NCI-H82 treated with DMSO at 0.1 percent for 48 hours (cell line): Measurements from ENCODE around the gene RALGPS2.

Source experiments
- DNase-seq: peaks from one replicate; lab custom pipeline; 2025; ENCODE audit not compliant: unreplicated experiment; lab: John Stamatoyannopoulos, UW

RALGPS2 gene

DNA sequence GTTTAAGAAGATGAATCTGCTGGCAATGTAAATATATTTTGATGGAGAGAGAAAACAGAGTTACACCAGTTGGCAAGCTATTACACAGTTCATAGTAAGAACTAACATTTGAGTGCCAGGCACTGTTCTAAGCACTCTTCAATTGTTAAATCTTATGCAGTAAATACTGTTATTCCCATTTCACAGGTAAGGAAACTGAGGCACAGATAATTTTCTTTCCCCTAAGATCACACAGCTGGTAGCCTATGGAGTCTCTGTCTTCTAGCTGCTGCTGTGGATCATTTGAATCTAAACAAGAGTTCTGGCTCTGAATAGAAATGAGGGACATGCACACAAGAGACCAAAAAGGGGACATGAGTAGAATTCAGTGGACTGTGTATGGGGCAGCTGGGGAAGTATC is 137.8 kb downstream of the RALGPS2 start:
- DNase-seq = no peak

DNA sequence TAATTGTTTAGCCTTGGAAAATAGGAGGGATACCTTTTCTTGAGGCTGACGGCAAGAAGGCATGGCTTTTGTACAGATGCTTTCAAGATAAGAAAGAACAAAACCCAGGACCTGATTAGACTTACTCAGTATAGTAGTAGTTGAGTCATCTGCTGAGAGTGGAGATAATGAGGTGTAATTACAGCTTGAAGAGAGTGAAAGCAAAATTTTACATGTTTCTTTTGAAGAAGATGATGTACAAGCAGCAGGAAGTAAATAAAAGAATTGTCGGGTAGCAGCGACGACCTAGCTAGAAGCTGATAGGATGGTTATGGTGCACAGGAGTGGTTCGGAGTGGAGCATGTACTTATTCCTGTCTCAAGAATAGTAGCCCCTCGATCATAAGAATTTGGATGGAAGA is 139.3 kb downstream of the RALGPS2 start:
- DNase-seq = no peak

DNA sequence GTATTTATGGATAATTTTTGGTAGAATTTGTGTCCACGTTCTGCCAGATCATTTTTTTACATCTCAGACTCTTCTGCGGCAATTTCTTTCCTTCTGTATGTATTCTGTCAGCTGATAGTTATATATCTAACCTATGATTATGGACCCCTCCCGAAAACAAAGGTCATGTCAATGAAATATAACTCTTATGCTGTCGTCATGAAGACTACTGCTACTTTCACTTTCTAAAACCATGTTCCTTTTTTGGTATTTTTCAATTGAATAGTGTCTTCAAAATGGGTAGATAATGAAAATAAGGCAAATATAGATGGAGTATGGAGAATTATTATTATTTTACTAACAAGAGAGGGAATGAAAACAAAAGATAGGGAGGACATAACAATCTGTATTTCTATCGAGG is 142.6 kb downstream of the RALGPS2 start:
- DNase-seq = no peak

DNA sequence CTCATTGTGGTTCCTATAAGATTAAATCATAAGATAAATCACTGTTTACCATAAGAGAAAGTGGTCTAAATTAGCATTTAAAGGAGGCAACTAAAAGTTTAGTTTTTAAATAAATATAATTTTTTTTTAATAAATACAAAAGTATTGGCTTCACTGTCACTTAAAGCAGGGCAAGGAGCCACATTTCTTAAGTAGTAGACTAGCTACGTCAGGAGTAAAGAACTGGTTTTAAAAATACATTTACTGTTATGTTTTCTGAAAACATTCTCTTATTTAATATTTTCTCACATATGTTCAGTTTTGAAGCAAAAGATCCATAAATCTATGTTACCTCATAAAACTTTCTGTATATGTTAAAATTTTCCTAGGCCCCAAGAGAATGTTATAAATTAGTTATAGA is 143.7 kb downstream of the RALGPS2 start:
- DNase-seq = no peak

DNA sequence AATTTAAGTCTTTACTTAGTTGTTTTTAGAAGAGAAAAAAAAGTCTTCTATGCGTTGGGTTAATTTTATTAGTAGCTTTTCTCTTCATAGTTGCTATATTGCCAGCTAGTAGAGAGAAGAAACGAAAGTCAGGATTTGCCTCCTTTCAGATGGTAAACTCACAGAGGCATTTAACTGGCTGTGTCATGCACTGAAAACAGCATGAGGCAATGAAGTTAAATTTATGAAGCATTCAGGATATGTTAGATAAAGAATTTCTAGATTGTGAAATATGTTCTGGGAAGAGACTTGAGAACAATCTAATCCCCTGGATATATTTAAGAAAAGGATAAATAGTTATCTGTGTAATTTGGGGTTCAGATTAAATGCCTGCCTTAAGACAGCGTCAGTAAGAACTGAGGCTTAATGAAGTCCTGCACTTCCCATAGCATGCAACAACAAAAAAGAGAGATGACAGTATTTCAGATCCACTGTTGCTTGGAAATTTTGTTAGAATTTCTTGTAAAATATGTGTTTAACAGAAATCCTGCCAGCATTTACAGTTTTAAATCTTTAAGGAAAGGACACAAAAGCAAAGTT is 144.2 kb downstream of the RALGPS2 start:
- no peak for DNase-seq

DNA sequence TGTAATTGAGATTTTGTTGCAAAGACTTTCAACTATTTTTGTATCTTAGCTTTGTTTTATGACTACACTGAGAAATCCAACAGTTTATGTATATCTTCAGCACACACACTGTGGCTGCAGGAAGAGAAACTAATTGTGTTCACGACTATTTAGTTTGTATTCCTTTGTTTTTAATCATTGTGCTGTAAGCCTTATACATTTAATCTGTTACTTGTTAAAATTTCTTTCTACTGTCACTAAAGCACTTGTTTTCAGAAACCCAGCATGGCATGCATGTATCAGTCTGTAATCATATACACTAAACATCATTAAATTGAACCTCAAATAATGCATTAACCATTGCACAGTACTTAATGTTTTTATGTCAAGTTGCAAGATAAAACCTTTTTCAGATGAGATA is 145.2 kb downstream of the RALGPS2 start:
- no peak for DNase-seq

DNA sequence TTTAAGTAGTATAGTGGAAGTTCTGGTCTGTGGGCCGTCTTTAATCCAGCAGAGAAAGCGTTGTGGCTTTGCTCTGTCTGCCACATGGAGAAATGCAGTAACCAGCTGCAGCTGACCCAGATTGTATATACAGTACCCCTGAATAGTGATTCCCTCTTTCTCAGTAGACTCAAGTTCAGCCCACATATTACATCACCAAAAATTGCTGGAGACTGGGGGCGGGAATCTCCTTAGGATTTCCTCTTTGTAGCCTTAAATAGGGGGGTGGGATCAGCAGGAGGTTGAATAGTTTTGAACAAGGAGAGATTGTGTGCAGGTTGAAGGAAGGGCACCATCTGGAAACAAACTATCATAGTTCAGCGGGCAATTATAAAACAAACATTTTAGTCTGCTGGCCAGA is 145.9 kb downstream of the RALGPS2 start, which contains the start of gene ANGPTL1:
ANGPTL1 (minus strand) TSS at position 134 of the 400 bp plus-strand sequence. CDS start 5,301 bp downstream, outside the sequence.
- DNase-seq = no peak

DNA sequence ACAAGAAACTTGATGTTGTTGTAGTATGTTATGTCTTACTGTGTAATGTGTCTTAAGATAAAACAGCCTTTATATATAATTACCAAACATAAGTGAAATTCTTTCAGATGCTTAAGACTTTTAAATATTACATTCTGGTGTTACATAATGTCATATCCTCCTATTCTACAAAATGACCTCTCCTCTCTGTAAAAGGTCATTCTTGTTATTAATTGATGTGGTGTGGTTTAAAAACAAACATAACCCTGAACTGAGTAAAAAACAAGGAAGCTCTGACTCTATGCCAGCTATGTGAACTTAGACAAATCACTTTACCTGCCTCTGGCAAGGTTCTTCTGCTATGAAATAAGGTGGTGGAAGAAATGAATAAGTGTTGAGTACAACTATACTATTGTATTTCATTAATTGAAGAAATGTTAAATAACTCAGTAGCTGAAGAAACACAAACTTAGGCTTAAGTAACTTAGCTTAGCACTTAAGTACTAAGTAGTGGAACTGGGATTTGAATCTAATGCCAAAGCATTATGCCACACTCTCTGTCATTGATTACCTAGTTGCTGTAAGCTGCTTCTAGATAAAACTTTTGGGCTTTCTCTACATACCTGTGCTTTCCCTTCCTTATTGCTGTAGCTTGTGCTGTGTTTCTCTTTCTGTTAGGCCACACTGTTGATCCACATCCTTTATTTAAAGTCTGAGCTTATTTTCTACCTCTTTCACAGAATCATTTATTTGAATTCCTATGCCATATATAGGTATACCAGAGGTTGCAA is 146.7 kb downstream of the RALGPS2 start:
- no peak for DNase-seq

DNA sequence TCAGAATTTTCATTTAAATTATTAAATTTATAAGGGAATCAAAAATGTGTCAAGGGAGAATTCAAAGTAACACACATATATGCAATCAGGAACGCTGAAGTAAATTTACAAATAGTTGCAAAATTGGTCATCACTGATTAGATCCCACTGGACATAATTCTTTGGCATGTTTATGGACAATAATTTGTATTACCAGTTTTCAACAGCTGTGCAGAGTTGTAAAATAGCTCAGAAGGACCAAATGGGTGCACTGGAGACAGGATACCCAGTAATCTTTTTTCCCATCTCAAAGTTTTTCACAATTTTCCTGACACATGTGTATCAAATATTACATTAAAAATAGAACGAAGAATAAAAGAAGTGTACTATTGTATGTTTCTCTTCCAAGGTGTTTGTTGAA is 149.9 kb downstream of the RALGPS2 start:
- DNase-seq = no peak

DNA sequence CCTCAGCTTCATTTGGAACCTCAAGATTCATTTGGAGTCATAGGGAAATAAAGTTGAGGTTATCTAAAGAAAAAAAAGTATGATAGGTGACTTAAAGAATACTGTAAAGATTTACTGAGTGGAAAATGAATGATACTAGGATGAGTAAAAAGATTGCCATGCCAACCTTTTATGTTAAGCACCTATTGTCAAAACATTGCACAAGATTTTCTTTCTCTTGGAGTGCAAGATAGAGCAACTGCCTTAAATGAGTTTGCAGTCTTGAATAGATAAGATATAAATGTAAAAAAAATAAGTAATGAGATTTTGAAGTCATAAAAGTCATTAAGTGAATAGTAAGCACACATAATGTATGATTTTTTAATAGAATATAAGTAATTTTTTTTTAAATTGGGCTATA is 150.9 kb downstream of the RALGPS2 start:
- DNase-seq = no peak

DNA sequence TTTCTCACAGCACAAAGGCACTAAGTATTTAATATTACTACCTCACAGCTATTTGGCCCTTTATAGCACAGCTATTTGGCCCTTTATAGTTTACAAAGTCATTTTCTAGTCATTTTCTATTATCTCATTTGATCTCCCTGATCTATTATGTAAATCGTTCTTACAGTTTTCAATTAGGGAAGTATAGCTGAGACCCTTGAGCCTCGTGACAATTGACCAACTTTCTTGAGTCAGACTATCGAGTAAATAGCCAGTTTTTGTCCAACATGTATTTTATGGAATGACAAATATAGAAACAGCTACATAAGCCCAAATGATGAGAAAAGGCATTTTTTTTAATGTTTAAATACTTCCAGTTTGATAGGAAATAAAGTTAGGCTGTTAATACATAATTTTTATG is 152.9 kb downstream of the RALGPS2 start:
- no peak for DNase-seq

DNA sequence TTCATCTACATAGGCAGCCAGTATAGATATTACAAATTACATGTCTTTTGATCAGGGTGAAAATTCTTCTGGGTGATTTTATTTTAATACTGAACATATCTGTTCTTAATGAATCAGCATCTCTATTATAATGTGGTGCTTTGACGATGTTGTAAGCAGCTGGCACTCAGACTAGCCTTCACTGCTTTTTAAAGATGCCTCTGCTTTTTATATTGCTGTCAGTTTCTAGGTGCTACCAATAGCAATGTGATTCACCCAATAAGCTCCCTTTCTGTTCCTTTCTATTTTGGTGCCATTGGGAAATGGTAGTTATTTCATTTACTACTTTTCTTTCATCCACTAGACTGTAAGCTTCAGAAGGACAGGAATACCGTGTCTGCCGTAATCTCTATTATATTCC is 156.9 kb downstream of the RALGPS2 start:
- no peak for DNase-seq

DNA sequence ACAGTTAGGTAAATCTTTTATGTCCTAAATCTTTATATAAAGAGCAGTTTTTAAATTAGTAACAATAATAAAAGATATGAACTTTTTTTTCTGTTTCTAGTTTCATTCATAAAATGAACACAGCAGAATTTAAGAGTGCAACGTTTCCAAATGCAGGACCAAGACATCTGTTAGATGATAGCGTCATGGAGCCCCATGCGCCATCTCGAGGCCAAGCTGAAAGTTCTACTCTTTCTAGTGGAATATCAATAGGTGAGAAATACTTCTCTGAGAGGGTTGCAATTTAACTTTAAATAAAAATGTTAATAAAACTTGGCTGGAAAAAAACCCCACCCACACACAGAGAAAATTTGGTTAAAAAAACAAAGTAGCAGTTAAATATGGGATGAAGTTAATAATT is 160.8 kb downstream of the RALGPS2 start:
- DNase-seq = no peak

DNA sequence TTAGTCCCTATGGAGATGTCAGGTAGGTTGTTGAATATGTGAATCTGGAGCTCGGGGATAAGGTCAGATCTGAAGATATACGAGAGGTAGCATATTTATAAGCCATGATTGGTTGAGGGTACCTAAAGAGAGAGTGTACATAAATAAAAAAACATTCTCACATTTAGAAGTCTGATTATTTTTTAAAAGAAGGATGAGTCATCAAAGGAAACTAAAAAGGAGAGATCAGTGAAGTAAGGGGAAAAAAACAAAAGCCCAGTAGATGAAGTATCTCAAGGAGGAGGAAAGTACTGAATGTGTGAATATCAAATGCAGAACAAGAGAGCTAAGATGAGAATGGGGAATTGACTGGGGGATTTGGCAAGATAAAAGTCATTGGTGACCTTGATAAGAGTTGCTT is 161.5 kb downstream of the RALGPS2 start:
- no peak for DNase-seq

DNA sequence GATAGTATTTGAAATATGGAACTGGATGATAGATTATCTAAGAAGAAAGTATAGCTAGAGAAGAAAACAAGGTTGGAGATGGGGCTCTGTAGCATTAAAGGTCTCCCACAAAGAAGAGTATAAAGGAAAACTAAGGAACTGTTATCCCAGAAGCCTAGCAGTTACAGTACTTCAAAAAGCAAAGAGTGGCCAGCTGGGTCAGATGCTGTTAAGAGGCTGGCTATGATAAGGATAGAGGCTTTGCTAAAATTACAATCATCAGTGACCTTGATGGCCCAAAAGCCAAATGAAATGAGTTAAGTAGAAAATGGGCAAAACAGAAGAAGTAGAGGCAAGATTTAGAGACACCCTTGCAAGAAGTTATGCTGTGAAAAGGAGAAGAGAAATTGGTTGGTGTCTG is 170.9 kb downstream of the RALGPS2 start:
- DNase-seq = no peak

DNA sequence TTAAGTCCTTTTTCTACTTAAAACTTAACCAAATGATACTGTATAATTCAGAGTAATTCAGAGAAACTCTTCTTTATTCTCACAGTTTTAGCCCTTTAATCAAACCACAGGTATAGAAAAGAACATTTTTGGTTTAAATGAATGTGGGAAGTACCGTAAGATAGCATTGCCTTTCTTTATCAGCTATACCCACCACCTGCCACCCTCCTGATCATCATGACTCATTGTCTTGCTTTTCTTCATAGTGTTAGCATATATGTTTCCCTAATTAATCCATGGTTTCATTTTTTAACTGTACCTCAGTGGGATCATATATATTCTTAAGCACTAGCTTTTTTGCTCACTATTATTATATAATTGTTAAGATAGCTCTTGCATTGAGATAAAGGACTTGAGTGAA is 173.4 kb downstream of the RALGPS2 start:
- no peak for DNase-seq

DNA sequence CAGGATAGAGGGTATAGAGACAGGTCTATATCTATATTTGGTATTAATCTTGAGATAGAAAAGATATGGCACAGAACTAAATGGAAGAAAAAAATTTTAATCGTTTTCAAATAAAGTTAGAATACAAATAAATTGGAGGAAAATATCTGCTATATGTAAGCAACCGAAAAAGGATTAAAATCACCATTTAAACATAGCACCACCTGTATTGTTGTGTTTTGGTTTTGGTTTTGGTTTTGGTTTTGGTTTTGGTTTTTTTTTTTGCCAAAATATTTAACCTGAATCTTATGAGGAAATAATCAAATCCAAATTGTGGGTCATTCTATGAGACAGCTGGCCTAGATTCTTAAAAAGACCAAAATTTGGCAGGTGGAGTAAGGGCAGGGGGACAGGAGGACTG is 174.4 kb downstream of the RALGPS2 start:
- no peak for DNase-seq

DNA sequence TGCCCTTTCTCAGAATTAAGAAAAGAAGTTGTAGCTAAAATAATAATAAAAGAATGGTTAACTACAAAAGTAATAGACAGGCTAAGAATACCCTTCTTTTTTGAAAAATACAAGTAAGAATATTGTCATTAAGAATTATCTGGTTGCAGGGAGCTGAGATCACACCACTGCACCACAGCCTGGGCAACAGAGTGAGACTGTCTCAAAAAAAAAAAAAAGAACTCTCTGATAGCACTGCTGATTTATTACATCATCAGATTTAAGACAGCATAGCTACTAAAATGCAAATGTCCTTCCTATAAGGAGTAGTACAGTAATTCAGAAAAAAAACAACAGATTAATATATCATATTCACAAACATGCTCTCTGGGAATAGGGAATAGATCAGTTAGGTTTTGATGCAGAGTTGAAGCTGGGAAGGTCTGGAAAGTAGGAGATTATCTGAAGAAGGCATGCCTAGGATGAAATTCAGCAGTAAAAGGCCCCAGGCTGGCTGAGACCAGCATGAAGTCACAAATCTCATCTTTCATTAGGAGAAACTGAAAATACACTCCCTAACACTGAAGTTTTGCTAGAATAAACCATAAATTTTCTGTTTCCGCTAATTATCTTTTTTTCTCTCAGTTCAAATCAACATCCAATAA is 176.6 kb downstream of the RALGPS2 start:
- DNase-seq = no peak

DNA sequence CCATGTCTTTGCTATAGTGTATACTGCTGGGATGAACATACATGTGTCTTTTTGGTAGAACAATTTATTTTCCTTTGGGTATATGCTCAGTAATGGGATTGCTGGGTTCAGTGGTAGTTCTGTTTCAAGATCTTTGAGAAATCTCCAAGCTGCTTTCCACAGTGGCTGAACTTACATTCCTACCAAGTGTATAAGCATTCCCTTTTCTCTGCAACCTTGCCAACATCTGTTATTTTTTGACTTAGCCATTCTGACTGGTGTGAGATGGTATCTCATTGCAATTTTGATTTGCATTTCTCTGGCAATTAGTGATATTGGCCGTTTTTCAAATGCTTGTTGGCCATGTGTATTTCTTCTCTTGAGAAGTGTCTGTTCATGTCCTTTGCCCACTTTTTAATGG is 183.3 kb downstream of the RALGPS2 start:
- no peak for DNase-seq

DNA sequence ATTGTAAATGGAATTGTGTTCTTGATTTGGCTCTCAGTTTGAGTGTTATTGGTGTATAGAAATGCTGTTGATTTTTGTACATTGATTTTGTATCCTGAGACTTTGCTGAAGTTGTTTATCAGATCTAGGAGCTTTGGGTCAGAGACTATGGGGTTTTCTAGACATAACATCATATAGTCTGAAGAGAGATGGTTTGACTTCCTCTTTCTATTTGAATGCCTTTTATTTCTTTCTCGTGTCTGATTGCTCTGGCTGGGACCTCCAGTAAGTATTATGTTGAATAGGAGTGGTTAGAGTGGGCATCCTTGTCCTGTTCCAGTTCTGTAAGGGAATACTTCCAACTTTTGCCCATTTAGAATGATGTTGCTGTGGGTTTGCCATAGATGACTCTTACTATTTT is 185.0 kb downstream of the RALGPS2 start:
- DNase-seq = no peak

DNA sequence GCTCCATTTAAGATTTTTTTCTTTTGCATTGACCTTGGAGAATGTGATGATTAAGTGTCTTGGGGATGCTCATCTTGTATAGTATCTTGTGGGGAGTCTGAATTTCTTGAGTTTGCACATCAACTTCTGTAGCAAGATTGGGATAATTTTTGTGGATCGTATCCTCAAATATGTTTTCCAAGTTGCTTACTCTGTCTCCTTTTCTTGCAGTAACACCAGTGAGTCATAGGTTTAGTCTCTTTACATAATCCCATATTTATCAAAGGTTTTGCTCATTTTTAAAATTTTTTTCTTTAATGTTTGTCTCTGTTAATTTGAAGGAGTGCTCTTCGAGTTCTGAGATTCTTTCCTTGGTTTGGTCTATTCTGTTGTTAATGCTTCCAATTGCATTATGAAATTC is 187.6 kb downstream of the RALGPS2 start:
- no peak for DNase-seq

DNA sequence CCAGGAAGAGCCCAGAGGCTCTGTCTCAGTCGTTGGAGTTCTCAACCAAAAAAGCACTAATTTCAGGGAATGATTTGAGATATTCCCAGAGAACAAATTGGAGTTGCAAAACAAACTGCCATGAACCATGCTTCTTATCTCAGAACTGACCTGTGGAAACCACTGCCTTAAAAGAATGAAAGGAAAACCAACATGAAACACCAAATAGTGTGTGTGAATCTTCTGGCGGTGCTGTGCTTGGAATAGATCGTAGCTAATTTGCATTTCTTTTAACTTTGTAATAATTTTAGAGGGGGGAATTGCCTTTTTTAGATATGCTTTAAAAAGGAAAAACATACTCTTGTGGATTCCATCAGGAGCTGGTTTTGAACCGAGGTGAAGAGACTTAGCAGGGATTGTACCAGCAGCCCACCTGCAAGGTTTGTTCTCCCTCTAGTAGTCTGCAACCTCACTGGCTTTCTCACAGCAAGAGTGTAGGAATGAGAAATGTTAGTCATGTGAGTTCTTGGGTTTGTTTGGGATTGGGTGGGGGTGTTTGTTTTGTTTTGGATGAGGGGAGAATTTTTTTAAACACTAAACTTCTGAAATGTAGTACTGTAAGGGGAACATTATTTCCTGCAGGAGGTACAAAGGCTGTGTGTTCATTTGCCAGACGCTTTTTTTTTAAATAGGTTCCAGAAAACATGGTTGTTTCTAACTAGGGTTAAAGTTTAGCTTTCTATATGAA is 191.6 kb downstream of the RALGPS2 start:
- DNase-seq = no peak
